IMR-90 (cell line): ENCODE measurements around the gene DPYD. TPM values are rescaled to one million over a fixed set of nuclear protein-coding genes. Genes with fewer than 3 reads are reported as not detected.

Experiments used
- ATAC-seq: fragments of 200-7000 bp; cut with Tn5 transposase; 2 replicates; pipeline ENCODE4 v1.9.1; 2020; ENCODE audit warnings: low read depth, mild to moderate bottlenecking, moderate library complexity
- BruUV-seq: library from RNA; stranded (reverse); fragments of 400-500 nt; replicated peaks from 2 replicates; lab custom pipeline; 2021; lab: Mats Ljungman, UMichigan
- CTCF ChIA-PET: fragments of 300-600 bp; formaldehyde crosslinking; extraction: SDS; loops from one replicate; lab custom pipeline; 2021; ENCODE audit warnings: antibody characterized with exemption; lab: Yijun Ruan, JAX
- POLR2A ChIA-PET: fragments of 300-600 bp; sonication (Branson Sonifier 250); formaldehyde crosslinking; loops from one replicate; lab custom pipeline; 2022; ENCODE audit warnings: antibody characterized with exemption; ENCODE audit not compliant: unreplicated experiment; lab: Charles Lee
- DNase-seq: peaks from one replicate; pipeline ENCODE4 v3.0.0; 2013
- H2AFZ ChIP-seq: replicated peaks from 2 replicates; pipeline ENCODE3; 2013; ENCODE audit warnings: low read length, mild to moderate bottlenecking; ENCODE audit not compliant: poor library complexity
- H2AK5ac ChIP-seq: 2 replicates; pipeline ENCODE4 v1.6.1; 2013; ENCODE audit warnings: low read depth, low read length, inconsistent platforms
- H2AK9ac ChIP-seq: replicated peaks from 2 replicates; pipeline ENCODE3; 2013; ENCODE audit warnings: mild to moderate bottlenecking, low read depth, low read length, moderate library complexity; ENCODE audit not compliant: poor library complexity
- H2BK120ac ChIP-seq: 2 replicates; pipeline ENCODE4 v1.6.1; 2013; ENCODE audit warnings: low read depth, low read length, inconsistent platforms
- H2BK15ac ChIP-seq: 3 replicates; pipeline ENCODE4 v1.6.1; 2013; ENCODE audit warnings: low read depth, low read length, inconsistent platforms
- H2BK20ac ChIP-seq: 2 replicates; pipeline ENCODE4 v1.6.1; 2013; ENCODE audit warnings: low read depth, mild to moderate bottlenecking, inconsistent platforms, low read length, moderate library complexity
- H2BK5ac ChIP-seq: 2 replicates; pipeline ENCODE4 v1.6.1; 2013; ENCODE audit warnings: mild to moderate bottlenecking, low read depth, low read length, inconsistent platforms; ENCODE audit not compliant: poor library complexity, severe bottlenecking
- H3K14ac ChIP-seq: replicated peaks from 2 replicates; pipeline ENCODE4 v1.6.1; 2013; ENCODE audit warnings: low read depth, low read length, inconsistent platforms
- H3K18ac ChIP-seq: 2 replicates; pipeline ENCODE4 v1.6.1; 2013; ENCODE audit warnings: low read depth, low read length, control low read depth
- H3K23ac ChIP-seq: 2 replicates; pipeline ENCODE4 v1.6.1; 2013; ENCODE audit warnings: low read depth, low read length, inconsistent platforms
- H3K27ac ChIP-seq: 2 replicates; pipeline ENCODE4 v1.5.1; 2013; ENCODE audit warnings: mild to moderate bottlenecking, control low read depth, low read length; ENCODE audit not compliant: insufficient read depth
- H3K27me3 ChIP-seq: 2 replicates; pipeline ENCODE4 v1.6.1; 2013; ENCODE audit warnings: low read length; ENCODE audit not compliant: control insufficient read depth, insufficient read depth
- H3K36me3 ChIP-seq: 2 replicates; pipeline ENCODE4 v1.6.1; 2013; ENCODE audit warnings: low read length, mixed read lengths; ENCODE audit not compliant: control insufficient read depth, insufficient read depth
- H3K4ac ChIP-seq: 2 replicates; pipeline ENCODE4 v1.6.1; 2013; ENCODE audit warnings: low read depth, low read length, inconsistent platforms
- H3K4me1 ChIP-seq: 2 replicates; pipeline ENCODE4 v1.6.1; 2013; ENCODE audit warnings: low read length, mixed read lengths; ENCODE audit not compliant: control insufficient read depth, insufficient read depth
- H3K4me2 ChIP-seq: 2 replicates; pipeline ENCODE4 v1.6.1; 2013; ENCODE audit warnings: low read depth, mild to moderate bottlenecking, control low read depth, low read length, moderate library complexity
- H3K4me3 ChIP-seq: 2 replicates; pipeline ENCODE4 v1.5.1; 2013; ENCODE audit warnings: low read depth, mild to moderate bottlenecking, control low read depth, low read length, moderate library complexity; ENCODE audit not compliant: insufficient read depth
- H3K56ac ChIP-seq: 2 replicates; pipeline ENCODE4 v1.6.1; 2013; ENCODE audit warnings: low read length, inconsistent platforms; ENCODE audit not compliant: insufficient read depth; ENCODE audit errors: extremely low read depth
- H3K79me1 ChIP-seq, 2 experiments: 2 replicates each; pipeline ENCODE4 v1.6.1; 2013; ENCODE audit warnings: low read length in 2 of 2, inconsistent platforms in 1 of 2, low read depth in 1 of 2
- H3K9ac ChIP-seq: 2 replicates; pipeline ENCODE4 v1.6.1; 2013; ENCODE audit warnings: low read depth, low read length, control low read depth
- H3K9me1 ChIP-seq: 2 replicates; pipeline ENCODE4 v1.6.1; 2013; ENCODE audit warnings: low read length, inconsistent platforms; ENCODE audit not compliant: insufficient read depth
- H3K9me3 ChIP-seq: 2 replicates; pipeline ENCODE4 v1.6.1; 2013; ENCODE audit warnings: low read length; ENCODE audit not compliant: control insufficient read depth, insufficient read depth
- H4K20me1 ChIP-seq: 2 replicates; pipeline ENCODE4 v1.6.1; 2013; ENCODE audit warnings: low read length, inconsistent platforms; ENCODE audit not compliant: insufficient read depth
- H4K5ac ChIP-seq: 2 replicates; pipeline ENCODE4 v1.6.1; 2013; ENCODE audit warnings: mild to moderate bottlenecking, low read depth, low read length, control low read depth
- H4K8ac ChIP-seq, 2 experiments: 2 replicates each; pipeline ENCODE4 v1.6.1; 2013; ENCODE audit warnings: low read depth in 2 of 2, low read length in 2 of 2, control low read depth in 1 of 2, inconsistent platforms in 1 of 2
- H4K91ac ChIP-seq: 2 replicates; pipeline ENCODE4 v1.6.1; 2013; ENCODE audit warnings: low read depth, low read length, inconsistent platforms; ENCODE audit not compliant: insufficient read depth
- BHLHE40 ChIP-seq: fragments of 150-350 bp; IDR thresholded peaks from 2 replicates; pipeline ENCODE4 v1.6.1; 2016; ENCODE audit warnings: mild to moderate bottlenecking, low read depth, low read length
- CEBPB ChIP-seq: IDR thresholded peaks from 2 replicates; pipeline ENCODE4 v1.6.1; 2012; ENCODE audit warnings: low read depth, low read length, improper control_type of control experiment
- CHD1 ChIP-seq: IDR thresholded peaks from 2 replicates; pipeline ENCODE4 v1.6.1; 2012; ENCODE audit warnings: low read depth, low read length, improper control_type of control experiment
- POLR2A ChIP-seq: IDR thresholded peaks from 2 replicates; pipeline ENCODE4 v1.6.1; 2012; ENCODE audit warnings: mild to moderate bottlenecking, low read depth, low read length
- RCOR1 ChIP-seq: IDR thresholded peaks from 2 replicates; pipeline ENCODE4 v1.6.1; 2012; ENCODE audit warnings: mild to moderate bottlenecking, low read length, improper control_type of control experiment; ENCODE audit not compliant: insufficient replicate concordance
- RFX5 ChIP-seq: IDR thresholded peaks from 2 replicates; pipeline ENCODE4 v1.8.0; 2012; ENCODE audit warnings: low read depth, mild to moderate bottlenecking, low read length, moderate library complexity
- dilution Hi-C: fragments of 300-500 bp; cut with HindIII; formaldehyde crosslinking; loops from one replicate; pipeline ENCODE4 v1.14.3; 2018; ENCODE audit warnings: low sequenced_read_pairs; ENCODE audit not compliant: unreplicated experiment
- in situ Hi-C: fragments of 300-500 bp; cut with MboI; formaldehyde crosslinking; loops from 3 replicates; pipeline ENCODE4 v1.14.3; 2019; ENCODE audit warnings: low sequenced_read_pairs, inconsistent platforms, mixed read lengths
- intact Hi-C: fragments of 100-400 bp; cut with micrococcal nuclease; formaldehyde crosslinking; loops from 2 replicates; pipeline ENCODE4 v1.10.0; 2022
- polyA plus RNA-seq, 3 experiments: library from polyadenylated mRNA; depleted of rRNA; stranded (reverse); fragments of >200 nt; gene quantifications; 2 replicates each; pipeline ENCODE4 v1.2.3, GENCODE V29; 2012; ENCODE audit warnings: low replicate concordance in 1 of 3
- total RNA-seq: library from RNA; depleted of rRNA; stranded (reverse); fragments of >200 nt; gene quantifications from 2 replicates; pipeline ENCODE4 v1.2.3, GENCODE V29; 2012
- TF ChIP-seq, protein P1 (sequence below): conservative IDR thresholded peaks from 2 replicates; pipeline ENCODE4 v1.5.1; 2012; ENCODE audit warnings: mild to moderate bottlenecking, low read depth, low read length, improper control_type of control experiment
- TF ChIP-seq, protein P2 (sequence below): fragments of 150-350 bp; IDR thresholded peaks from 2 replicates; pipeline ENCODE4 v1.6.1; 2017; ENCODE audit warnings: mild to moderate bottlenecking, antibody characterized with exemption, low read length, low read depth

The DPYD gene
- total and polyA plus RNA-seq, 2 of the 4 experiments (the other 2 are of a cell fraction), result 9.3 to 47.3 TPM

DNA sequence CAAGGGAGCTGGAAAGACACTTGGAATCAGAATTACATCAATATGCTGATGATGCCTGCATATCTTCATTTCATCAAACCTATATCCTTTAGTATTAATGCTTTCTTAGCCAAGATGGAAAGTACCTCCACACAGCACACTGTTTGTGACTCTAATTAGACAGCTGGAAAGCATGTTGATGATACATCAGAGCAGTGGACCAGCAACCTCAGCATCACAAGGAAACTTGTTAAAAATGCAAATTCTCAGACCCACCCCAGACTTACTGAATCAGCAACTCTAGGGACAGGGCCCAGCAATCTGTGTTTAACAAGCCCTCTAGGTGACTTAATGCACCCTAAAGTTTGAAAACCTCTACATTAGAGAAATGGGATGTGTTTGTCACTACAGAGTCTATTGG is 332.1 kb downstream of the DPYD start:
- Histone ChIP-seq H3K18ac (no peak overlapping the region), H4K5ac (no peak overlapping the region), H2BK5ac (no peak overlapping the region), H3K4me3 (no peak overlapping the region), H4K20me1 (no peaks in the 10 kb centered on the region), H3K79me1 (no peaks in the 10 kb centered on the region), H2AK9ac (no peak overlapping the region), H2AFZ (no peak overlapping the region), H3K27ac (no peak overlapping the region), H4K91ac (no peak overlapping the region), H2BK15ac (no peak overlapping the region), H3K4me1 (no peaks in the 10 kb centered on the region), H3K4ac (no peak overlapping the region), H4K8ac (no peak overlapping the region), H3K4me2 (no peak overlapping the region), H3K27me3 (no peaks in the 10 kb centered on the region), H3K36me3 (no peaks in the 10 kb centered on the region; the same call in 1 of the 2 replicates), H3K14ac (no peak overlapping the region), H2BK20ac (no peak overlapping the region), H3K23ac (no peak overlapping the region), H3K56ac (no peak overlapping the region), H3K9me1 (no peaks in the 10 kb centered on the region), H3K9ac (no peak overlapping the region), H2AK5ac (no peak overlapping the region), H3K9me3 (no peaks in the 10 kb centered on the region), H2BK120ac (no peak overlapping the region)
- ATAC-seq, result no peak
- dilution Hi-C loops, result no loop called here
- ChIA-PET POLR2A (no interaction called here), CTCF (no interaction called here)
- no peak for DNase-seq
- intact Hi-C loops, result no loop called here
- in situ Hi-C loops, result no loop called here
- BruUV-seq, result no TSS peak
- TF ChIP-seq CHD1 (no peak), BHLHE40 (no peak), CEBPB (no peak), RCOR1 (no peak), POLR2A (no peak), RFX5 (no peak)
- TF ChIP-seq, protein P1, sequence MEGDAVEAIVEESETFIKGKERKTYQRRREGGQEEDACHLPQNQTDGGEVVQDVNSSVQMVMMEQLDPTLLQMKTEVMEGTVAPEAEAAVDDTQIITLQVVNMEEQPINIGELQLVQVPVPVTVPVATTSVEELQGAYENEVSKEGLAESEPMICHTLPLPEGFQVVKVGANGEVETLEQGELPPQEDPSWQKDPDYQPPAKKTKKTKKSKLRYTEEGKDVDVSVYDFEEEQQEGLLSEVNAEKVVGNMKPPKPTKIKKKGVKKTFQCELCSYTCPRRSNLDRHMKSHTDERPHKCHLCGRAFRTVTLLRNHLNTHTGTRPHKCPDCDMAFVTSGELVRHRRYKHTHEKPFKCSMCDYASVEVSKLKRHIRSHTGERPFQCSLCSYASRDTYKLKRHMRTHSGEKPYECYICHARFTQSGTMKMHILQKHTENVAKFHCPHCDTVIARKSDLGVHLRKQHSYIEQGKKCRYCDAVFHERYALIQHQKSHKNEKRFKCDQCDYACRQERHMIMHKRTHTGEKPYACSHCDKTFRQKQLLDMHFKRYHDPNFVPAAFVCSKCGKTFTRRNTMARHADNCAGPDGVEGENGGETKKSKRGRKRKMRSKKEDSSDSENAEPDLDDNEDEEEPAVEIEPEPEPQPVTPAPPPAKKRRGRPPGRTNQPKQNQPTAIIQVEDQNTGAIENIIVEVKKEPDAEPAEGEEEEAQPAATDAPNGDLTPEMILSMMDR, result no peak
- TF ChIP-seq, protein P2, sequence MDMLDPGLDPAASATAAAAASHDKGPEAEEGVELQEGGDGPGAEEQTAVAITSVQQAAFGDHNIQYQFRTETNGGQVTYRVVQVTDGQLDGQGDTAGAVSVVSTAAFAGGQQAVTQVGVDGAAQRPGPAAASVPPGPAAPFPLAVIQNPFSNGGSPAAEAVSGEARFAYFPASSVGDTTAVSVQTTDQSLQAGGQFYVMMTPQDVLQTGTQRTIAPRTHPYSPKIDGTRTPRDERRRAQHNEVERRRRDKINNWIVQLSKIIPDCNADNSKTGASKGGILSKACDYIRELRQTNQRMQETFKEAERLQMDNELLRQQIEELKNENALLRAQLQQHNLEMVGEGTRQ, result no peak
